ENCODE results near the gene ZNF217.
A peak's percentile ranks its signal among the peaks of the same experiment; 100 is the strongest.
"Not testable (repeated sequence)": the region's sequence is repeated elsewhere in the genome, so short reads cannot be mapped to it uniquely, and the experiment has no call there.

Gene ZNF217

GRCh38 chr20:53609491-53610445 is 16.1 kb upstream of the ZNF217 start:
- H3K27ac Mint-ChIP-seq = peak overlapping the region; percentile 94
- H3K9me3 Mint-ChIP-seq = no peaks in the 10 kb centered on the region
- no peaks in the 10 kb centered on the region for H3K27me3 Mint-ChIP-seq
- peaks cover 2% of the 10 kb centered on the region for H3K36me3 Mint-ChIP-seq (ENCODE audit: low read depth)
- H3K4me3 Mint-ChIP-seq = peak overlapping the region; percentile 82
- peak; percentile 81 for DNase-seq
- ATAC-seq = peak; percentile 75
- peaks cover 41% of the 10 kb centered on the region for H3K4me1 Mint-ChIP-seq

GRCh38 chr20:53608456-53609452 is 15.1 kb upstream of the ZNF217 start:
- DNase-seq (peak; percentile 45), ATAC-seq (peak; percentile 20)

GRCh38 chr20:53608071-53608455 is 14.4 kb upstream of the ZNF217 start:
- Mint-ChIP-seq H3K27me3 (no peaks in the 10 kb centered on the region), H3K36me3 (ENCODE audit: low read depth) (peaks cover 2% of the 10 kb centered on the region), H3K4me1 (peaks cover 40% of the 10 kb centered on the region), H3K9me3 (no peaks in the 10 kb centered on the region), H3K4me3 (peak overlapping the region; percentile 48), H3K27ac (peak overlapping the region; percentile 54)
- ATAC-seq (no peak), DNase-seq (no peak)

More at GRCh38 chr20:53608456-53609452, 15.1 kb upstream of the ZNF217 start:
- peaks cover 40% of the 10 kb centered on the region for H3K4me1 Mint-ChIP-seq
- H3K27me3 Mint-ChIP-seq = no peaks in the 10 kb centered on the region
- H3K36me3 Mint-ChIP-seq (ENCODE audit: low read depth) = peaks cover 2% of the 10 kb centered on the region
- peak overlapping the region; percentile 94 for H3K27ac Mint-ChIP-seq
- H3K4me3 Mint-ChIP-seq = peak overlapping the region; percentile 82
- no peaks in the 10 kb centered on the region for H3K9me3 Mint-ChIP-seq

- DNase-seq (no peak), ATAC-seq (no peak)
- Mint-ChIP-seq H3K4me1 (peaks cover 34% of the 10 kb centered on the region), H3K27ac (no peak overlapping the region), H3K4me3 (no peak overlapping the region), H3K36me3 (ENCODE audit: low read depth) (peaks cover 2% of the 10 kb centered on the region), H3K27me3 (no peaks in the 10 kb centered on the region), H3K9me3 (no peaks in the 10 kb centered on the region)
Measured at GRCh38 chr20:53606364-53606985, 12.8 kb upstream of the ZNF217 start.

GRCh38 chr20:53605401-53605800 is 11.8 kb upstream of the ZNF217 start:
- DNase-seq; H3K9me3 Mint-ChIP-seq; ATAC-seq; H3K27ac Mint-ChIP-seq; H3K4me3 Mint-ChIP-seq; H3K27me3 Mint-ChIP-seq; H3K36me3 Mint-ChIP-seq (ENCODE audit: low read depth): not testable (repeated sequence)
- H3K4me1 Mint-ChIP-seq = peaks cover 33% of the 10 kb centered on the region

GRCh38 chr20:53604846-53605245 is 11.2 kb upstream of the ZNF217 start:
- H3K4me3 Mint-ChIP-seq; DNase-seq; H3K36me3 Mint-ChIP-seq (ENCODE audit: low read depth); H3K27me3 Mint-ChIP-seq; H3K27ac Mint-ChIP-seq; ATAC-seq; H3K9me3 Mint-ChIP-seq: not testable (repeated sequence)
- peaks cover 30% of the 10 kb centered on the region for H3K4me1 Mint-ChIP-seq

GRCh38 chr20:53602661-53603060 is 9.0 kb upstream of the ZNF217 start:
- Mint-ChIP-seq H3K36me3 (ENCODE audit: low read depth) (no peaks in the 10 kb centered on the region), H3K9me3 (no peaks in the 10 kb centered on the region), H3K27ac (no peak overlapping the region), H3K4me1 (peaks cover 31% of the 10 kb centered on the region), H3K27me3 (no peaks in the 10 kb centered on the region), H3K4me3 (no peak overlapping the region)
- ATAC-seq (no peak), DNase-seq (no peak)

GRCh38 chr20:53599910-53600632 is 6.4 kb upstream of the ZNF217 start:
- Mint-ChIP-seq H3K4me3 (no peak overlapping the region), H3K27ac (no peak overlapping the region), H3K9me3 (no peaks in the 10 kb centered on the region), H3K36me3 (ENCODE audit: low read depth) (no peaks in the 10 kb centered on the region), H3K4me1 (peaks cover 50% of the 10 kb centered on the region), H3K27me3 (no peaks in the 10 kb centered on the region)
- DNase-seq (no peak), ATAC-seq (no peak)

- H3K9me3 Mint-ChIP-seq = no peaks in the 10 kb centered on the region
- H3K27me3 Mint-ChIP-seq = no peaks in the 10 kb centered on the region
- H3K27ac Mint-ChIP-seq = no peak overlapping the region
- H3K4me1 Mint-ChIP-seq = peaks cover 55% of the 10 kb centered on the region
- ATAC-seq (no peak), DNase-seq (no peak)
- H3K4me3 Mint-ChIP-seq = no peak overlapping the region
- H3K36me3 Mint-ChIP-seq (ENCODE audit: low read depth) = no peaks in the 10 kb centered on the region
Measured at GRCh38 chr20:53599378-53599777, 5.7 kb upstream of the ZNF217 start.

- no peaks in the 10 kb centered on the region for H3K9me3 Mint-ChIP-seq
- H3K36me3 Mint-ChIP-seq (ENCODE audit: low read depth) = no peaks in the 10 kb centered on the region
- H3K4me3 Mint-ChIP-seq = no peak overlapping the region
- DNase-seq (no peak), ATAC-seq (no peak)
- no peaks in the 10 kb centered on the region for H3K27me3 Mint-ChIP-seq
- peaks cover 55% of the 10 kb centered on the region for H3K4me1 Mint-ChIP-seq
- H3K27ac Mint-ChIP-seq = peak overlapping the region; percentile 50
Measured at GRCh38 chr20:53599044-53599362, 5.4 kb upstream of the ZNF217 start.

GRCh38 chr20:53598140-53599043 is 4.8 kb upstream of the ZNF217 start:
- no peaks in the 10 kb centered on the region for H3K9me3 Mint-ChIP-seq
- no peaks in the 10 kb centered on the region for H3K36me3 Mint-ChIP-seq (ENCODE audit: low read depth)
- H3K4me3 Mint-ChIP-seq = peak overlapping the region; percentile 25
- DNase-seq (no peak), ATAC-seq (no peak)
- H3K4me1 Mint-ChIP-seq = peaks cover 55% of the 10 kb centered on the region
- H3K27me3 Mint-ChIP-seq = no peaks in the 10 kb centered on the region
- peak overlapping the region; percentile 50 for H3K27ac Mint-ChIP-seq

- Mint-ChIP-seq H3K4me3 (no peak overlapping the region), H3K9me3 (no peaks in the 10 kb centered on the region), H3K36me3 (ENCODE audit: low read depth) (no peaks in the 10 kb centered on the region), H3K4me1 (peaks cover 55% of the 10 kb centered on the region), H3K27me3 (no peaks in the 10 kb centered on the region), H3K27ac (no peak overlapping the region)
- ATAC-seq (no peak), DNase-seq (no peak)
Measured at GRCh38 chr20:53597521-53598120, 4.0 kb upstream of the ZNF217 start.

- DNase-seq (no peak), ATAC-seq (no peak)
- peaks cover under 1% of the 10 kb centered on the region for H3K36me3 Mint-ChIP-seq (ENCODE audit: low read depth)
- H3K4me1 Mint-ChIP-seq = peaks cover 55% of the 10 kb centered on the region
- H3K9me3 Mint-ChIP-seq = no peaks in the 10 kb centered on the region
- H3K27ac Mint-ChIP-seq = peak overlapping the region; percentile 86
- H3K27me3 Mint-ChIP-seq = no peaks in the 10 kb centered on the region
- peak overlapping the region; percentile 30 for H3K4me3 Mint-ChIP-seq
Measured at GRCh38 chr20:53597030-53597482, 3.4 kb upstream of the ZNF217 start.

Data from activated naive CD8-positive, alpha-beta T cell treated with anti-CD3 and anti-CD28 coated beads, Interleukin-2, amount 50 U/mL, for 24 hours (primary cell).